GM19324 (cell line): ENCODE results near the gene GARRE1.
A peak's percentile ranks its signal among the peaks of the same experiment; 100 is the strongest.
"Not testable (repeated sequence)": the region's sequence is repeated elsewhere in the genome, so short reads cannot be mapped to it uniquely, and the experiment has no call there.

ENCODE experiments used
- ATAC-seq: cut with Tn5 transposase; IDR thresholded peaks from one replicate; pipeline ENCODE4 v1.9.1; 2021; ENCODE audit warnings: mild to moderate bottlenecking, moderate library complexity; ENCODE audit not compliant: unreplicated experiment, low FRiP score

The GARRE1 gene

DNA sequence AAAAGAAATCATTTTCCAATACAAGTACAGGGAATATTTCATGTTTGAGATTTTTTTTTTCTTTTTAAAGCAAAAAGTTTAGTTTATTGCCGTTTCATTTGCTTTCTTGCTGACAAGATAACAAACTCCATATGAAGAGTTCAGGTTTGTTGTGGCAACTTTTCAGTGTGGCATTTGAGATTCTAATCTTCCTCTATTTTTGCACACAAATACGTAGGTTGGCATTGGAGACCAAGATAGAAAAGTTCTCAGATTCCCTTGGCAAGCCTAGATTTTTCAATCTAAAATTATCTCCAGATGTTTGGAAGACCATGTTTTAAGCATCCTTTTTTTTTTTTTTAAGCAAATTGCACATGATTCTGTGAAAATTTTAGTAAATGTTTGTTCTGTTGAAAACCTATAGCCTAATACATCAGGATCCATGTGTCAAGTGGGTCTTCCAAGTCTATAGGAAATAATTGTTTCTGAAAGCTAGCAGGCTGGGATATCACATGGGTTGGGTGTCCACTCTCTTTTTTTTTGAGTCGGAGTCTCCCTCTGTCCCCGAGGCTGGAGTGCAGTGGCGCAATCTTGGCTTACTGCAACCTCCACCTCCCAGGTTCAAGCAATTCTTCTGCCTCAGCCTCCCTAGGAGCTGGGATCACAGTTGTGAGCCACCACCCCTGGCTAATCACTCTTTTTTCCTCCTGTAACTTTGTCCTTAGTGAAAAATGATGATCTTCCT, 2.6 kb downstream of the GARRE1 start:
- no peak for ATAC-seq

DNA sequence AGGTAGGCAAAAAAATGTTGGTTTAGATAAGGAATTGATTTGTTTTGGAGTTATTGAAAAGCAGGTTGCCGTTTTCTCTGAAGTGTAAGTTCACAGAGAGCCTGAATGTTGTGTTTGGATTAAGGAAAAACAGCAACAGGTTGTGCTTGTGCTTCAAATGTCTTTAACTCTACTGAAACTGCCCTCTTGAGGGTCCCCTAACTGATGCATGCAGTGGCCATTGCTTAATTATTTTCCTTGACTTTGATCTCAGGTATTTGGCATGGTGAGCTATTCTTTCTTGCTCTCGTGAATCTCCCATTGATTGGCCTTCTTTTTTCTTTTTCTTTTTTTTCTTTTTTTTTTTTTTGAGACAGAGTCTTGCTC, 3.2 kb downstream of the GARRE1 start:
- no peak for ATAC-seq

DNA sequence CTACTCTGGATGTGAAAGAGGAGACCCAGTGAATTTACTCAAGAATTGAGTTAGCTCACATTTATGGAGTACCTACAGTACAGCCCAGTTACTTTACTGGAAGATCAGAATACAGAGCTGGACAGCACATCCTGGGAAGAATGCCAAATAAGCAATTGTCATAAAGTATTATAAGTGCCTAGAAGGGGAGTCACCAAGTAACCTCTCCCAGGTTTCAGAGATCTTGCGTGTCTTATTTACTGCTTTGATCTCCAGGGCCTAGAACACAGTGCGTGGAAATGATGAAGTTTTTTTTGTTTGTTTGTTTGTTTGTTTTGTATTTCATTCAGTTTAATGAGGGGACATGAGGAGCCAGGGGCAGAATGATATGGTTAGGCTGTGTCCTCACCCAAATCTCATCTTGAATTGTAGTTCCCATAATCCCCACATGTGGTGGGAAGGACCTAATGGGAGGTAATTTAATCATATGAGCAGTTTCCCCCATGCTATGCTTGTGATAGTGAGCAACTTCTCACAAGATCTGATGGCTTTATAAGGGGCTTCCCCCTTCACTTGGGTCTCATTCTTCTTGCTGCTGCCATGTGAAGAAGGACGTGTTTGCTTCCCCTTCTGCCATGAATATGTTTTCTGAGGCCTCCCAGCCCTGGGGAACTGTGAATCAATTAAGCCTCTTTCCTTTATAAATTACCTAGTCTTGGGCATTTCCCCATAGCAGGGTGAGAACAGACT, 5.2 kb downstream of the GARRE1 start:
- no peak for ATAC-seq

DNA sequence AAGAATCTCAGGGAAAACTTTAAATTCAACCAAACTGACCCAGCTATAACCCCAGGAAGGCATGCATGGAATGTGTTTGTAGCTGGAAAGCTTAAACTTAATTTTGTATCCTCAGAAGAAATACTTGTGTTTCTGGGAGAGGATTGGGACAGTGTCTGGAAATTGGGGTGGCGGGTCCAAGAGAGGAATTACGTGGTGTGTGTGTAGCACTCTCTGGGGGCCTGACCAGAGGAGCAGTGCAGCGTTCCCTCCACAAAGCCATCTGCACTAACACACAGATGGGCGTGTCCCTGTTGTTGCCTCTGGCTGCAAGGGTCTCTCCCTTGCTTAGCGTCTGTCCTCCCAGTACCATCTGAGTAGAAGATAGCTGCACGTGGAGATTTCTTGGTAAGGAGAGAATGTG, 6.4 kb downstream of the GARRE1 start:
- no peak for ATAC-seq

DNA sequence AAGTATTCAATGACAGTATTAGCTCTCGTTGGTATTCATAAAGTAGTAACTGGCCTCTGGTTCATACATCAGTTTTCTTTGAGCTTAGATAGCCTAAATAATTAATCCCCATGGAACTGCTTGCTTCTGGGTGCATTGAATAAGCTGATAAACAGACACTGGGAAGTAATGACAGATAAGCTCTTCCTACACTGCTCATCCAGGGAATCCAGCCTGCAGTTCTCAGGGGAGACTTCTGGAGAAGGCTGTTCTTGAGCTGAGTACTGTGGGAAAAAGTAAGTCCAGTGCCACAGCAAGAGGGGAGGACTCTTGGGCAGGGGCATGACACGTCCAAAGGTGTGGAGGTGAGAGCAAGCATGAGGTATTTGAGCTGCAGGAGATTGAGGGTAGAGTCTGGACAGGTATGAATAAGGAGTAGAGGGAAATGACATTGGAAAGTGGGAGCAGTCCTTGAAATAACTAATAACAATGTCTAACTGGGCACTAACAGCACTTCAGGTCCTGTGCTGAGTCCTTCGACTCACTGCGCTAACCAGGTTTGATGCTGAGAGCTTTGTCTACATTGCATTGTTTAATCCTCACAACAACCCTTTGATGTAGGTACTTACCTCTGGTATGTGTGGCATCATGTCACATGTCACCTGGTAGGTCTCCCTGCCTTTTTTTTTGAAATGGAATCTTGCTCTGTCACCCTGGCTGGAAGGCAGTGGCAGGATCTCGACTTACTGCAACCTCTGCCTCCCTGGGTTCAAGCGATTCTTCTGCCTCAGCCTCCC, 7.2 kb downstream of the GARRE1 start:
- ATAC-seq = no peak

DNA sequence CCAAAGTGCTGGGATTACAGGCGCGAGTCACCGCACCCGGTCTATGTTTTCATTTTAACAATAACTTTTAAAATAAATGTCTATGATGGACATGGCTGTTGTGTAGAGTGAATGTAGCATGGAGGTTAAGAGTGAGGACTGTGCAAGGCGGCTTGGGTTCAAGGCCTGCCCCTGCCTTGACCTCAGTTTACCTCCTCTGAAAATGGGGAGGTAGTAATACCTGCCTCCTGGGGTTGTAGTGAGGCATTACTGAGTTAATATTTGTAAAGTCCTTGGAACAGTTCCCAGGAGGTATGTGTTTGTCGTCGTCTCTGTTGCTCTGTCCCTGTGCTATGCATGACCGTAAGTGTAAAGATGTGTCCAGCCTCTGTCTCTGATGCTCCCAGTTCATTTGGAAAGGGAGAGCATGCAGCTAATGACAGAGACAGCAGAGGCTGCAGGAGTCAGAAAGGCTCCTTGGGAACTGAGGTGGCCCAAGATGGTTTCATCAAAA, 9.4 kb downstream of the GARRE1 start:
- no peak for ATAC-seq

DNA sequence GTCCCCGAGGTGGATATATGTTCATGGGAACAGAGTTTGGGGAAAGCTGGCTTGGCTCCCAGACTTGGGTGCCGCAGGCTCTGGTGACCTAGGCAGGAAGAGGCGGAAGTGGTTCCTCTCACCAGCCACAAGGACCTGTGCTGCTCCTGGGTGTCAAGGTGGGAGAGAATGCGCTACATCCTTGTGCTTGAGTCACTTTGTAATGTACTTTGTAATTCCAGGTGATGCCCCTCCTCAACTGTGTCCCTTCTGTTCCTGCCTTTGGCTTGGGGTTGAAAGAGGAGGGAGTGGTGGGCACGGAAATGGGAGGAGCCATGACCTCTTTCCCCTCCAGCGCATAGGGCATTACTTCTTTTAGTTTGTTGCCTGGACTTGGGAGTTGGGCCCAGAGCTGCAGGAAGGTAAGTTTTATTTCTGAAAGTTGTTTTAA, 10.9 kb downstream of the GARRE1 start:
- ATAC-seq = no peak

DNA sequence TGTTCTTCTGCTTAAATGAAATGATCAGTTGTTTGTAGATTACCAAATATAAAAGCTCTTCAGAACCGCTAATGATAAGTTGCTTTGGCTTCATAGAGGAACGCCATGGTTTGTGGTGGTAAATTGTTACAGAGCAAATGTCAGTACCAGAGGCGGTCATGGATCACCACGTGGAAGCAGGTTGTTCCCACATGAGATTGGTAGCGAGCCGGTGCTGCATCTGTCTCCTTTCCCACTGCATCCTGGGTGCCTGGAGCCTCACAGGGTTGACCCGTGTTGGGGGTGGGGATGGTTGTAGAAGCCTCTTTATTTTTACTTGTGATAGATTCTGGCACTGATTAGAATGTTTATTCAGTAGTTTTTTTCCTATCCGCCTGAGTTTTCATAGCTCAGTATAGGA, 14.7 kb downstream of the GARRE1 start:
- no peak for ATAC-seq

DNA sequence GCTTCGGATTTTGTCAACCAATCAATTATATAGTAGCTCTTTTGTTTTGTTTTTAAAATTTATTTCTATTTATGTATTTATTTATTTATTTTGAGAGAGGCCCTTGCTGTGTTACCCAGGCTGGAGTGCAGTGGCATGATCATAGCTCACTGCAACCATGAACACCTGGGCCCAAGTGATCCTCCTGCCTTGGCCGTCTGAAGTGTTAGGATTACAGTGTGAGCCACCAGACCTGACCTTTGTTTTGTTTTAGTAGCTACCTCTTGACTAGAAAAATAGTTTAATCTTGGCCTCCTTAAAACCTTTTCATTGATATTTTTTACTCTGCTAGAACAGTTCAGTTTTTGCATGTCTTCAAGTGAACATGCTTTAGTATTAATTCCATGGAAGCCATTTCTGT, 15.1 kb downstream of the GARRE1 start:
- no peak for ATAC-seq

DNA sequence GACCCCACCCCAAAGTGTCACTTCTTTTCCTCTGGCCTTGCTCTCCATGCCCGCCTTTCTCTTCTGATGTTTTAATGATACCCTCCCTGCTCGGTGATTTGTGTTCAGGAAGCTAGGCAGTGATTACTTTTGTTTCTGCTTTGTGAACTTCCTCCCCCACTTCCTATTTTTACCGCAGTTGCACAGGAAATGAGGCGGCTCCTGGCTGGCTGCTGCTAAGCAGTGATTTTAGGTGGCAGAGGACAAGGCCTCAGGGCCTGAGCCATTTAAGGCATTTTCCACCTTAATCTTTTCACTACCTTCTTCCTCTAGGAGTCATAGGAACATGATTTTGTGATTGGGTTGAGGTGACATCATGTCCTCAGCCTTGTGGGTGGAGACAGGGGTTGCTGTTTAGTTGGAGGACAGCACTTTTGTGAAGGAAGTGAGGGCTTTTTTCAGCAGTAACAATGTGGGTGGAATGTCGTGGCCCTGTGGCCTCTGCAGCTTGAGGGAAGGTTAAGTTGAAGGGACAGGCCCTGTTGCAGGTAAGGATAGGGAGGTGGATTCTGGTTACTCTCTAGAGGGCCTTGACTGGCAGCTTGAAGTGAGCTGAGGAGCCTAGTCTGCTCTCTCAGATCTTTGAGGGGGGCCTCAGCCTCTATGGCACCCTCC, 15.7 kb downstream of the GARRE1 start:
- peak; percentile 66 for ATAC-seq

DNA sequence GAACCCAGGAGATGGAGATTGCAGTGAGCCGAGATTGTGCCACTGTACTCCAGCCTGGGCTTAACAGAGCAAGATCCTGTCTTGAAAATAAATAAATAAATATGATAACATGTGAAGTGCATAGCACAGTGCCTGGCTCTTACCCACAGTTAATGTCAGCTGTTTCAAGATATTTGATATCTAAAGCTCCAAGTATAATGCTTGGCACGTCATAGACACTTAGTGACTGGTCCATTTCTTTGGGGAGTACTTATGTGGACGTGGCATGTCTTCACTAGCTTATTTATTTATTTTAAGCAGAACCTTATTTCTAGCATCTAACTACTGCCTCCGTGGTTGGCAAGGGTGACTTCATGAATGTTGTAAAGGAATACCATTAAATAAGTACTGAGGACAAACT, 18.8 kb downstream of the GARRE1 start:
- ATAC-seq = no peak

DNA sequence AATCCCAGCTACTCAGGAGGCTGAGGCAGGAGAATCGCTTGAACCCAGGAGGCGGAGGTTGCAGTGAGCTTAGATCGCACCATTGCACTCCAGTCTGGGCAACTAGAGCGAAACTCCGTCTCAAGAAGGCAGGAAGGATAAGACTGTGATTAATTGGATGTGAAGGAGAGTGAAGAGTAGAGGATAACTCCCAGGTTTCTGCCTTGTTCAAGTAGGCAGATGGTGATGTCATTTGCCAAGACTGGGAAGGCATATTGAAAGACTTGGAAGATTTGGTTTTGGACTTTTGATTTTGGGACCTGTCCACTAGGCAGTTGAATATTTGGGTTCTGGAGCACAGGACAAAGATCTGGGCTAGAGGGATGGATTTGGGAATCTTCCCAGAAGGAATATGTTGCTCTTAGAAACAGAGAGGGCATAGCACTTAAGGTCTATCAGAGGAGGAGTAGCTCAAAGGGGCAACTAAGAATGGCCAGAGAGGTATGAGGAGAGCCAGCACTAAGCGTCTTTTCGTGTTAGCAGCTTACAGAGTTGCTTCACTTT, 20.0 kb downstream of the GARRE1 start:
- ATAC-seq = no peak

DNA sequence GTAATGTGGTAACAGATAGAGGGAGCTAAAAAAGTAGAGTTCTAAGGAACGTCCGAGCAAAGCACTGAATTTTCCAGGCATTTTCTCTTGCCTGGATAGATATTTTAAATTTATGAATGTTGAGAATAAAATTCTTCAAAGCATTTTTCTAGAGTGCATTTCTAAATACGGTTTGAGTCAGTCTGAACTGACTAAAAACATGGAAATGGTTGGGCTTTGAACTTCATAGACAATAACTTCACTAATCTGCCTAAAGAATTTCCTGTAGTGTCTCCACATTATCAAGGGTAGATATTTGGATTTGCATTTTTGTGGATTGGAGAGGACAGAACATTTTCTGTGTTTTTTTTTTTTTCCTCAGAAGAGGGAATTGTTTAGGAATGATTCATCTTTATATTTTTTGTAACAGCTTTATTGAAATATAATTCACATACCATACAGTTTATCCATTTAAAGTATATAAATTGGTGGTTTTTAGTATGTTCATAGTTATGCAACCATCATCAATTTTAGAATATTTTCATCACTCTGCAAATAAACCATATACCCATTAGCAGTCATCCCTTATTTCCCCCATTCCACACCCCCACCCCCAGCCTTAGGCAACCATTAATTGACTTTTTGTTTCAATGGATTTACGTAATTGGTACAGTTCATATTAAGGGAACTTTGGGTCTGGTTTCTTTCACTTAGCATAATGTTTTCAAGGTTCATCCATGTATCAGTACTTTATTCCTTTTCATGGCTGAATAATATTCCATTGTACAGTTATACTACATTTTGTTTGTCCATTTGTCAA, 20.7 kb downstream of the GARRE1 start:
- ATAC-seq = no peak

DNA sequence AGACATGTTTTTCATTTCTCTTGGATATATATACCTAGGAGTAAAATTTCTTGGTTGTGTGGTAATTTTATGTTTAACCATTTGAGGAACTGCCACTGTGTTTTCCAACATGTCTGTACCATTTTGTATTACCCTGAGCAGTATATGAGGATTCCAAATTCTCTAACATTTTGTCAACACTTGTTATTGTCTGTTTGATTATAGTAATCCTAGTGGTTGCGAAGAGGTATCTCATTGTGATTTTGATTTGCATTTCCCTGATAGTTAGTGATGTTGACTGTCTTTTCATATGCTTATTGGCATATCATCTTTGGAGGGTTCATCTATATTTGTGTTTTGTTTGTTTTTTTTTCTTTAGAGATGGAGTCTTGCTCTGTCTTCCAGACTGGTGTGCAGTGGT, 21.4 kb downstream of the GARRE1 start:
- ATAC-seq = no peak

DNA sequence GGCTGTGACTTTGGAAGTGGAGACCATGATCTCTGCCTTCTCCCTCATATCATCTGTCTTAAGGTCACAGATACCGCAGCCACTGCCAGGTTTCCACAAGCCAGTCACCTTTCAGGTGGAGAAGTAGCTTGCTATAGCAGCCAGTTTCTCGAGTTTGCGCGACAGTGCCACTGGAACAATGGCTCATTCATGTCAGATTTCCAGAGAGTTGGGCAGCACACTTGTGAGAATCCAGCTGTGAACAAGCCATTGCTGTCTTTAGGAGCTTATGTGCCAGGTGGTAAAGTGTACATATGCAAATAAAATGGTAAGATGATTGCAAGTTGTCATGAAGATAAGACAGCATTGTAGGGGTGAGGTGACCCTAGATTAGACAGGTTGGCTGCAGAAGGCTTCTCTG, 22.3 kb downstream of the GARRE1 start:
- ATAC-seq = no peak

DNA sequence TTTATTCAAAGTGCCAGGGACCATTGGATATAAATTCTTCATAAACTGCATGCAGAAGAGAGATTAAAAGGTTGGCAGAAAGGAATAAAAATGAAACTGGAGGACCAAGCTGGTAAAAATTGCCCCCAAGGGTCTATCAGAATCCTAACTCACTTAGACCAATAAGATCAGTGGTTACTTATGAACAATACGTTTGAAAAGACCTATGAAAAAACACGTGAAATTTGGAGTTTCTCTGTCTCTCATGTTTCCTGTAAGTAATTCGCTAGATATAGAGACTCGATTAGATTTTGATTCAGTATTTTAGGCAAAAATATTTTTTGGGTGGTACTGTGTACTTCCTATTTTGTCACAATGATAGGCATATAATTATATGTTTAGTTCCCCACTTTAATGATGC, 22.9 kb downstream of the GARRE1 start:
- no peak for ATAC-seq

DNA sequence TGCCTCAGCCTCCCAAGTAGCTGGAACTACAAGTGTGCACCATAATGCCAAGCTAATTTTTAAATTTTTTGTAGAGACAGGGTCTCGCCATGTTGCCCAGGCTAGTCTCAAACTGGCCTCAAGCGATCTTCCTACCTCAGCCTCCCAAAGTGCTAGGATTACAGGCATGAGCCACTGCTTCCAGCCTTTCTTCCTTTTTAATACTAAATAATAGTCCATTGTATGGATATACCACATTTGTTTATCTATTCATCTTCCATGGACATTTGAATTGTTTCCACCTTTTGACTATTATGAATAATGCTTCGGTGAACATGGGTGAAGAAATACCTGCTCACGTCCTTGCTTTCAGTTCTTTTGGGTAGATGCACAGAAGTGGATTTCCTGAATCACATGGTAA, 24.4 kb downstream of the GARRE1 start:
- no peak for ATAC-seq

DNA sequence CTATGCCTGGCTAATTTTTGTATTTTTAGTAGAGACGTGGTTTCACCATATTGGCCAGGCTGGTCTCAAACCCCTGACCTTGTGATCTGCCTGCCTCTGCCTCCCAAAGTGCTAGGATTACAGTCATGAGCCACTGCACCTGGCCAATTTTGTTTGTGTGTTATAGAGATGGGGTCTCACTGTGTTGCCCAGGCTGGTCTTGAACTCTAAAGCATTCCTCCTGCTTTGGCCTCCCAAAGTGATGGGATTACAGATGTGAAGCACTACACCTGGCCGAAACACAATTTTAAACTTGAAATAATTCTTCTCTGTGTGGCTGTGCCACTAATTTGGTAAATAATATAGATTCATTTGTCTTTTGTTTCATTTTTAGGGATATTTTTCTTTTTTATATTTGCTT, 27.1 kb downstream of the GARRE1 start:
- not testable (repeated sequence) for ATAC-seq

DNA sequence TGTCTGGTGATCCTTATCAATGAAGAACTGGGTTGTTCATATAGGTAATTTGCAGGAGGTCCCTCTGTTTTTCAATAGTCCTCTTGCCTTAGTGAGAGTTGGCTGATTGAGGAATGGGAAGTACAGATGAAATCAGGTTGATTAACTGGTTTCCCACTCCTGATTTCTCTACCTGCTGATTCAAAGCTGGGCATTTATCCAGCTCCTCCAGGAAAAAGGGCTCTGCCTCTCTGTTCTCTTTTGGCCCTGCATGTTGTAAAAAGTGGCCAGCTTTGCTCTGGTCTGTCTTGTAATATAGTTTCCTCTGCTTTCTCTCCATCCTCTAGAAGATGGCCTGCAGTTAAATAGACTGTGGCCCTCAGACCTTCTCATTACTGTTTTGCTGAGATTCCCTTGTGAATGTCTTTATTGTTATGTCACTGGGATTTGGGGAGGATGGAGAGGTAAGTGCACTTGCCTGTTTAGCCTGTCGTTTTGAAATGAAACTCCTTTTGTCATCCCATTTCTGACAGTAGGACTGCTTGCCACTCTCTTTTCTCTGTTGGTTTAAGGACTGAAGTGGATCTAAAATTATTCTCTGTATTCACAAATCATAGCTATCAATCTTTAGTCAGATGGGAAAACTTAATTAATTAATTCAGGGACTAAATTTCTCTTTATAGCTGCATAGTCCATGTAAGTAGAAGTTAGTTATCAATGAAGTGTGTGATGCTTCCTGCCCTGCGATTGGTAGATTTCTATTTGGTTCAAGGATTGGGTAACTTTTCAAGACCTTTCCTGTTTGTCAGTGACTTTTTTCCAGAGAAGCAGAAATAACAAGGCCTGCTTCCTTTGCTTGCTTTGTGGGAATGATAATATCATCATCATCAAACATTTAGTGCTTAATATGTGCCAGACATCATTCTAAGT, 28.5 kb downstream of the GARRE1 start:
- no peak for ATAC-seq
